Epithelial cell of esophagus (primary cell): Measurements from ENCODE around the gene ZDHHC17.

Experiments
- DNase-seq: peaks from one replicate; pipeline ENCODE4 v3.0.0; 2010; ENCODE audit warnings: low read depth
- H3K4me3 ChIP-seq: 2 replicates; pipeline ENCODE4 v1.5.1; 2011; ENCODE audit warnings: mild to moderate bottlenecking, low read length, control low read depth
- CTCF ChIP-seq: IDR thresholded peaks from 2 replicates; pipeline ENCODE4 v1.5.1; 2011; ENCODE audit warnings: low read depth, mild to moderate bottlenecking, low read length, control low read depth, inconsistent platforms; ENCODE audit not compliant: insufficient read depth; ENCODE audit errors: missing control alignments

ZDHHC17 gene

DNA sequence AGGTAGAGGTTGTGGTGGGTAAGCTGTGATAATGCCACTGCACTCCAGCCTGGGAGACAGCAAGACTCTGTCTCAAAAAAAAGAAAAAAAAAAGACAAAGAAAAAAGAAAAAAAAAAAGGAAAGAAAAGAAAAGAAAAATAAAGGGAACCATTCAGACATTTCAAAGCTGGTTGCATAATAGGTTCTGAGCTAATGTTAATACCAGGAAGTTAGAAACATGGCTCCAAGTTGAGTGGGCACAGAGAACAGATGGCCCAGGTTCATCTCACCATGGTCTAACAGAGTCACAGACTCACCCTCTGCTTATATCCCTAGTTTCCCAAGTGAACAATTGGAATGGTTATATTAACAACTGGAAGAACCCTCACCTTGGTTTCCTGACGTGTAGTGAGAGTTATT lies 17.4 kb upstream of the ZDHHC17 start:
- H3K4me3 ChIP-seq, result no peak overlapping the region

GRCh38 chr12:76747245-76747644 lies 16.7 kb upstream of the ZDHHC17 start:
- TF ChIP-seq CTCF, result no peak
- no peak for DNase-seq
- H3K4me3 ChIP-seq, result no peak overlapping the region

More for the DNA sequence above, 17.4 kb upstream of the ZDHHC17 start:
- DNase-seq, result no peak
- no peak for TF ChIP-seq CTCF

DNA sequence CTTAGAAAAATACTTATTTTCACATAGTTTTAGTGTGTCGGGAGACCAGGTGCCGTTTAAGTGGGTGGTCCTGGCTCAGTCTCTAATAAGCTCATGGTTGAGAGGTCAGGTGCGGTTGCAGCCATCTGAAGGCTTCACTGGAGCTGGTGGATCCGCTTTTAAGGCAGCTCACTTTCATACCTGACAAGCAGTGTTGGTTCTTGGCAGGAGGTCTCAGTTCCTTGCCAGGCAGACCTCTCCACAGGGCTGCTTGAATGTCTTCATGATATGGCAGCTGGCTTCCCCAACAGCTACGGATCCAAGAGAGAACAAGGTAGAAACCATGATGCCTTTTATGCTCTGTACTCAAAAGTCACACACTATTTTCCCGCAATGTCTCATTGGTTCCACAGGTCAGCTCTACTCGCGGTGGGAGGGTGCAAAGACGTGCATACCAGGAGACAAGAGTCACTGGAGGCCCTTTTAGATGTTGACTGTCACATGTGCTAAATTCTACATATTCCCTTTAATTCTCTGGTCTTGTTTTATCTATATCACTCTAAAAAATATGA lies 8.0 kb upstream of the ZDHHC17 start:
- no peak for DNase-seq
- TF ChIP-seq CTCF, result no peak
- H3K4me3 ChIP-seq, result no peak overlapping the region

DNA sequence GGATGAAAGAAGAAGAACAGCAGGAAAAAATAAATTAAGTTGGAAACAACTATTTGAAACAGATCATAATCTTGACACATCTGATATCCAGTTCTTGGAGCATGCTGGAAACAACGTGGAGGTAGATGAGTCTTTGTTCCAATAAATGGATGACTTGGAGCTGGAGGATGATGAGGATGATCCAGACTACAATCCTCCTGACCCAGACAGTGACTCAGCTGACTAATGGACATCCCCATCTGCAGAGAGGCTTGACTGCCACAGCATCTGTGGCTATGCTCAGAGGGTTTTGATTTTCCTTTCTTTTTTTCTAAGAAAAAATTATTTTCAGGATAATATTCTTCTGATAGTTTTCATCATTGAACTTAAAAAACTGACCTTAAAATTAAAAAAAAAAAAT lies 6.2 kb upstream of the ZDHHC17 start:
- no peak overlapping the region for H3K4me3 ChIP-seq
- DNase-seq, result peak; percentile 9
- no peak for TF ChIP-seq CTCF

DNA sequence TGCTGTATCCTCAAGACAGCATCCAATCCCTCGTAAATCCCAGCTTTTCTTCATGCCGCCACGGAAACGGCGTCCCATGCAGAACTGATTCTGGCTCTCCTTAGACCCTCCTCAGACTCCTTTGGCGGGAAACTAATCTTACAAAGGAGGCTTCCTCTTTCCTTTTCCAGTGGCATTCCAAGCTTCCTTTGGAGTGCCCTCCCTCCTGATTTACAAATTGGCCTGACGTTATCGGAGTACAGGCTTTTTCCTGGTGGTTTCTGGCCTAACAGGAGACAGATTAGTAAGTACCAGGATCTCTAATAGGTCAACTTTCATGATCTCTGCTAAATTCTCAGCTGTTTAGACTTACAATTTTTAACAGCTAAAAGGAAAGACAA lies 1.3 kb upstream of the ZDHHC17 start:
- DNase-seq, result no peak
- TF ChIP-seq CTCF, result no peak
- no peak overlapping the region for H3K4me3 ChIP-seq

DNA sequence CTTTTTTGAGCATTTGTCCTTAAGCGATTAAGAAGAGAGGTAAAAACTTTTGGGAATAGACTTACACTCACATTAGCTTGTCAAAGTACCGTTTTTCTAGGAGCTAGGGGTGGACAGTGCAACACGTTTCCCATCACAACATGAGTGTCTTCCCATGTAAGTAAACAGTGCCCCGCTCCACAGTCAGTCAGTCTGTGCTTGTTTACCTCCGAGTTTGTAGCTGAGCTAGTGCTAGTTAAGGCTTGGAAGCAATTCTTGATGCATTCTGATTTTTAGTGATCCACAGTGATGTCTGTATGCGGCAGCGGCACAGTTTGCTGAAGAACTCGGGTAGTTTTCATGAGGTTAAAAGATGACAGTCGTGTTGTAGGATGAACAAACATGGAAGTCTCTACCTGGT lies 941 bp downstream of the ZDHHC17 start:
- peak overlapping the region; percentile 89 for H3K4me3 ChIP-seq
- peak; percentile 31 for DNase-seq
- no peak for TF ChIP-seq CTCF

GRCh38 chr12:76765598-76765997 lies 1.7 kb downstream of the ZDHHC17 start:
- TF ChIP-seq CTCF, result no peak
- H3K4me3 ChIP-seq, result peak overlapping the region; percentile 89
- no peak for DNase-seq
